ENCODE data around the gene ERICH6B. TPM values are rescaled to one million over a fixed set of nuclear protein-coding genes. Genes with fewer than 3 reads are reported as not detected.

ERICH6B gene
- polyA plus RNA-seq, 1 experiment: not detected

GRCh38 chr13:45627656-45628055 lies 12.1 kb upstream of the ERICH6B start:
- Histone ChIP-seq H3K27me3 (ENCODE audit: control insufficient read depth, insufficient read depth, low read length) (peaks cover 8% of the 10 kb centered on the region), H3K36me3 (ENCODE audit: control insufficient read depth, insufficient read depth, low read length) (no peaks in the 10 kb centered on the region), H3K4me3 (ENCODE audit: low read depth, low read length) (no peak overlapping the region)
- POLR2A ChIA-PET: no interaction called here
- DNase-seq (ENCODE audit: low read depth): no peak
- no peak for TF ChIP-seq CTCF (IDR thresholded peaks at IDR 0.05; ENCODE audit: insufficient read depth, low read depth, low read length)
- CTCF ChIA-PET: interaction anchor here (0.9 to 1.4 kb wide), 3 partner anchors 16 to 499 kb away, joined by 3 to 4 read pairs (median 3); no protein-coding TSS in a partner anchor

GRCh38 chr13:45626731-45627374 lies 11.3 kb upstream of the ERICH6B start:
- Histone ChIP-seq H3K27me3 (ENCODE audit: control insufficient read depth, insufficient read depth, low read length) (peaks cover 9% of the 10 kb centered on the region), H3K4me3 (ENCODE audit: low read depth, low read length) (no peak overlapping the region), H3K36me3 (ENCODE audit: control insufficient read depth, insufficient read depth, low read length) (no peaks in the 10 kb centered on the region)
- ChIA-PET POLR2A (no interaction called here), CTCF (interaction anchor here (0.9 to 1.4 kb wide), 3 partner anchors 16 to 500 kb away, joined by 3 to 4 read pairs (median 3); no protein-coding TSS in a partner anchor)
- TF ChIP-seq CTCF (IDR thresholded peaks at IDR 0.05; ENCODE audit: insufficient read depth, low read depth, low read length): no peak
- DNase-seq (ENCODE audit: low read depth): no peak

GRCh38 chr13:45623516-45624090 lies 8.1 kb upstream of the ERICH6B start:
- Histone ChIP-seq H3K27me3 (ENCODE audit: control insufficient read depth, insufficient read depth, low read length) (peaks cover 12% of the 10 kb centered on the region), H3K36me3 (ENCODE audit: control insufficient read depth, insufficient read depth, low read length) (no peaks in the 10 kb centered on the region), H3K4me3 (ENCODE audit: low read depth, low read length) (no peak overlapping the region)
- ChIA-PET CTCF (interaction anchor here (0.6 to 4.3 kb wide), 22 partner anchors 8 to 725 kb away, joined by 3 to 22 read pairs (median 3); partner anchors contain the start of gene ERICH6B), POLR2A (no interaction called here)
- TF ChIP-seq CTCF (IDR thresholded peaks at IDR 0.05; ENCODE audit: insufficient read depth, low read depth, low read length): peak; percentile 51
- no peak for DNase-seq (ENCODE audit: low read depth)

- ChIA-PET CTCF (interaction anchor here (1.7 to 4.3 kb wide), 2 partner anchors 388 to 504 kb away, joined by 3 to 22 read pairs; no protein-coding TSS in a partner anchor), POLR2A (no interaction called here)
- H3K27me3 ChIP-seq (ENCODE audit: control insufficient read depth, insufficient read depth, low read length): peaks cover 10% of the 10 kb centered on the region
- no peak for DNase-seq (ENCODE audit: low read depth)
- H3K36me3 ChIP-seq (ENCODE audit: control insufficient read depth, insufficient read depth, low read length): no peaks in the 10 kb centered on the region
- TF ChIP-seq CTCF (IDR thresholded peaks at IDR 0.05; ENCODE audit: insufficient read depth, low read depth, low read length): no peak
- H3K4me3 ChIP-seq (ENCODE audit: low read depth, low read length): no peak overlapping the region
These were observed 6.4 kb upstream of the ERICH6B start for GRCh38 chr13:45621950-45622349.

- no peak overlapping the region for H3K4me3 ChIP-seq (ENCODE audit: low read depth, low read length)
- POLR2A ChIA-PET: no interaction called here
- CTCF ChIA-PET: interaction anchor here (0.8 kb wide), 1 partner anchor 16 kb away, joined by 5 read pairs; no protein-coding TSS in a partner anchor
- no peaks in the 10 kb centered on the region; the same call in 1 of the 2 replicates for H3K27me3 ChIP-seq (ENCODE audit: control insufficient read depth, insufficient read depth, low read length)
- H3K36me3 ChIP-seq (ENCODE audit: control insufficient read depth, insufficient read depth, low read length): no peaks in the 10 kb centered on the region
- no peak for DNase-seq (ENCODE audit: low read depth)
- no peak for TF ChIP-seq CTCF (IDR thresholded peaks at IDR 0.05; ENCODE audit: insufficient read depth, low read depth, low read length)
These were observed 7.6 kb downstream of the ERICH6B start for GRCh38 chr13:45607931-45608330.
